DND-41 (cell line): ENCODE measurements around the gene LRP4.

Experiments used
- CTCF ChIP-seq: IDR thresholded peaks from 2 replicates; pipeline ENCODE4 v1.5.1; 2012; ENCODE audit warnings: borderline replicate concordance, low read length, moderate library complexity, mild to moderate bottlenecking; ENCODE audit not compliant: poor library complexity, severe bottlenecking; ENCODE audit errors: extremely low read depth
- EZH2 ChIP-seq: IDR thresholded peaks from 3 replicates; pipeline ENCODE4 v1.6.1; 2012; ENCODE audit warnings: borderline replicate concordance, low read depth, mild to moderate bottlenecking, moderate library complexity, low read length, inconsistent platforms; ENCODE audit not compliant: severe bottlenecking

GRCh38 chr11:46942172-46942571, 23.8 kb upstream of the LRP4 start:
- TF ChIP-seq CTCF (no peak), EZH2 (no peak)
